Kidney (tissue), 14 donors: Measurements from ENCODE around the gene LCN10. TPM values are rescaled to one million over a fixed set of nuclear protein-coding genes. Genes with fewer than 3 reads are reported as not detected.
"Not testable (repeated sequence)": the region's sequence is repeated elsewhere in the genome, so short reads cannot be mapped to it uniquely, and the experiment has no call there.

Experiments
- DNase-seq, 5 donors: peaks; one replicate each; pipeline ENCODE4 v3.0.0-alpha.2; 2013 to 2020
- FAIRE-seq: peaks from 2 replicates; lab custom pipeline; 2012; peaks lifted over from hg19 to GRCh38; lab: Jason Lieb, UNC
- H3K27ac ChIP-seq, 2 donors: one replicate each; pipeline ENCODE4 v1.7.0; 2013; ENCODE audit warnings: low read depth in 2 of 2, low read length in 2 of 2, inconsistent platforms in 1 of 2
- H3K27me3 ChIP-seq: one replicate; pipeline ENCODE4 v1.7.1; 2013; ENCODE audit warnings: low read length, inconsistent platforms; ENCODE audit not compliant: control insufficient read depth, insufficient read depth
- H3K36me3 ChIP-seq, 3 donors: one replicate each; pipeline versions ENCODE4 v1.7.0 to v1.7.1; 2013; ENCODE audit warnings: low read length in 3 of 3, control low read depth in 1 of 3, inconsistent platforms in 1 of 3; ENCODE audit not compliant: insufficient read depth in 3 of 3, control insufficient read depth in 2 of 3
- H3K4me1 ChIP-seq, 3 donors: one replicate each; pipeline versions ENCODE4 v1.7.0 to v1.7.1; 2013; ENCODE audit warnings: low read length in 3 of 3, inconsistent platforms in 1 of 3, low read depth in 1 of 3; ENCODE audit not compliant: control insufficient read depth in 2 of 3, insufficient read depth in 2 of 3
- H3K4me3 ChIP-seq, 3 donors: one replicate each; pipeline versions ENCODE4 v1.7.0 to v1.8.1; 2013; ENCODE audit warnings: low read length in 3 of 3, control low read depth in 1 of 3, inconsistent platforms in 1 of 3
- H3K9ac ChIP-seq, 3 donors: one replicate each; pipeline versions ENCODE4 v1.7.0 to v1.7.1; 2013; ENCODE audit warnings: low read length in 3 of 3, control low read depth in 1 of 3, inconsistent platforms in 1 of 3
- H3K9me3 ChIP-seq, 3 donors: one replicate each; pipeline versions ENCODE4 v1.7.0 to v1.7.1; 2013; ENCODE audit warnings: low read length in 3 of 3, control low read depth in 1 of 3, inconsistent platforms in 1 of 3; ENCODE audit not compliant: control insufficient read depth in 2 of 3, insufficient read depth in 1 of 3
- CTCF ChIP-seq: IDR thresholded peaks from 3 replicates; pipeline ENCODE4 v1.5.1; 2012; ENCODE audit warnings: mild to moderate bottlenecking, moderate library complexity, borderline replicate concordance; ENCODE audit not compliant: insufficient read depth; ENCODE audit errors: extremely low read depth
- intact Hi-C: fragments of 100-400 bp; cut with DNase I; formaldehyde crosslinking; loops from one replicate; pipeline ENCODE4 v1.11.1; 2022
- polyA plus RNA-seq: library from polyadenylated mRNA; stranded (reverse); fragments of 350-450 nt; fragmentation: Illumina TruSeq; extraction: RNeasy Lipid Tissue Mini Kit (QIAGEN cat#74804); gene quantifications from one replicate; pipeline ENCODE4 v1.2.3, GENCODE V29; 2014; ENCODE audit warnings: low read depth, low replicate concordance; ENCODE audit not compliant: insufficient read depth
- total RNA-seq: library from RNA; stranded (reverse); fragmentation: NEBNext Ultra II Directional; extraction: Animal tissue kit (Norgen Biotek cat#: 25700); gene quantifications from one replicate; pipeline ENCODE4 v1.2.1, GENCODE V29; 2021
- donor health status: control.
- donor health status: control.
- donor health status: control.
- donor health status: control.
- donor health status: control.
- donor health status: DM: yes; HTN: yes; CAD: no.
- donor health status: Normal renal cell carcinoma (clear cell type).

Gene LCN10
- total and polyA plus RNA-seq, 2 donors from 2014 or later: 3.9 to 8.4 TPM

- Histone ChIP-seq H3K27ac (no peak overlapping the region), H3K4me1 (no peaks in the 10 kb centered on the region), H3K27me3 (no peaks in the 10 kb centered on the region), H3K9ac (no peak overlapping the region), H3K9me3 (peaks cover 0 to 16% (median 0%) of the 10 kb centered on the region in 3 donors), H3K4me3 (no peak overlapping the region), H3K36me3 (no peaks in the 10 kb centered on the region)
- intact Hi-C loops: no loop called here
- no peak for DNase-seq
- FAIRE-seq: no peak
- TF ChIP-seq CTCF: no peak
These were observed 13.3 kb upstream of the LCN10 start for GRCh38 chr9:136756134-136756438.

- DNase-seq, intact Hi-C loops, FAIRE-seq: not testable (repeated sequence)
These were observed 12.8 kb upstream of the LCN10 start for GRCh38 chr9:136755302-136756133.

GRCh38 chr9:136754626-136755301, 12.0 kb upstream of the LCN10 start:
- FAIRE-seq (no peak), DNase-seq (no peak)
- Histone ChIP-seq H3K4me3 (no peak overlapping the region), H3K4me1 (no peaks in the 10 kb centered on the region), H3K36me3 (no peaks in the 10 kb centered on the region), H3K27ac (no peak overlapping the region), H3K9me3 (peaks cover 0 to 16% (median 0%) of the 10 kb centered on the region in 3 donors), H3K27me3 (no peaks in the 10 kb centered on the region), H3K9ac (no peak overlapping the region)
- intact Hi-C loops: no loop called here
- TF ChIP-seq CTCF: no peak

More at GRCh38 chr9:136755302-136756133, 12.8 kb upstream of the LCN10 start:
- H3K36me3 ChIP-seq, H3K4me1 ChIP-seq, H3K27me3 ChIP-seq, H3K4me3 ChIP-seq, H3K27ac ChIP-seq, H3K9ac ChIP-seq: not testable (repeated sequence)
- peaks cover 0 to 16% (median 0%) of the 10 kb centered on the region in 3 donors for H3K9me3 ChIP-seq

GRCh38 chr9:136754059-136754572, 11.4 kb upstream of the LCN10 start:
- Histone ChIP-seq H3K9ac (no peak overlapping the region), H3K4me1 (no peaks in the 10 kb centered on the region), H3K4me3 (no peak overlapping the region), H3K27me3 (no peaks in the 10 kb centered on the region), H3K36me3 (no peaks in the 10 kb centered on the region), H3K9me3 (peaks cover 0 to 16% (median 0%) of the 10 kb centered on the region in 3 donors), H3K27ac (no peak overlapping the region)
- intact Hi-C loops: no loop called here
- no peak for TF ChIP-seq CTCF
- DNase-seq (no peak), FAIRE-seq (no peak)
